GM23338 (cell line): Measurements from ENCODE around the gene YPEL1. TPM values are rescaled to one million over a fixed set of nuclear protein-coding genes. Genes with fewer than 3 reads are reported as not detected.

Experiments used
- ATAC-seq: fragments of 200-7000 bp; cut with Tn5 transposase; 3 replicates; pipeline ENCODE4 v1.9.1; 2020
- DNase-seq: peaks from one replicate; pipeline ENCODE4 v3.0.0-alpha.2; 2015; ENCODE audit warnings: low spot score
- H2AFZ ChIP-seq: fragments of 200-600 bp; sonication (generic); 2 replicates; pipeline ENCODE4 v1.8.0; 2016; ENCODE audit warnings: antibody characterized with exemption, mild to moderate bottlenecking, moderate library complexity
- H3F3A ChIP-seq: fragments of 200-600 bp; sonication (generic); replicated peaks from 2 replicates; pipeline ENCODE4 v1.8.0; 2017; ENCODE audit warnings: antibody characterized with exemption, mixed run types, low read depth
- H3K27ac ChIP-seq: fragments of 200-600 bp; sonication (generic); 2 replicates; pipeline ENCODE4 v1.6.1; 2016; ENCODE audit warnings: low read depth
- H3K27me3 ChIP-seq: fragments of 200-600 bp; sonication (generic); 2 replicates; pipeline ENCODE4 v1.8.0; 2016; ENCODE audit warnings: mild to moderate bottlenecking, mixed run types, moderate library complexity; ENCODE audit not compliant: insufficient read depth
- H3K36me3 ChIP-seq: fragments of 200-600 bp; sonication (generic); 2 replicates; pipeline ENCODE4 v1.8.0; 2016; ENCODE audit warnings: mild to moderate bottlenecking; ENCODE audit not compliant: insufficient read depth
- H3K4me1 ChIP-seq: fragments of 200-600 bp; sonication (generic); 2 replicates; pipeline ENCODE4 v1.8.0; 2016; ENCODE audit warnings: mild to moderate bottlenecking, moderate library complexity; ENCODE audit not compliant: insufficient read depth
- H3K4me2 ChIP-seq: fragments of 200-600 bp; sonication (generic); 2 replicates; pipeline ENCODE4 v1.7.1; 2017; ENCODE audit warnings: mixed run types
- H3K4me3 ChIP-seq: fragments of 200-600 bp; sonication (generic); 2 replicates; pipeline ENCODE4 v1.6.1; 2016; ENCODE audit warnings: mixed run types
- H3K79me2 ChIP-seq: fragments of 200-600 bp; sonication (generic); replicated peaks from 2 replicates; pipeline ENCODE4 v1.8.0; 2017; ENCODE audit warnings: mild to moderate bottlenecking; ENCODE audit not compliant: insufficient read depth
- H3K9me2 ChIP-seq: fragments of 200-600 bp; sonication (generic); 2 replicates; pipeline ENCODE4 v1.8.0; 2017; ENCODE audit not compliant: insufficient read depth
- H4K20me1 ChIP-seq: fragments of 200-600 bp; sonication (generic); replicated peaks from 2 replicates; pipeline ENCODE4 v1.8.0; 2017; ENCODE audit warnings: mild to moderate bottlenecking; ENCODE audit not compliant: insufficient read depth
- H3K27ac Mint-ChIP-seq: 2 replicates; pipeline ENCODE4 v1.8.0; 2020; ENCODE audit warnings: inconsistent platforms, mild to moderate bottlenecking, moderate library complexity, mixed read lengths
- H3K27me3 Mint-ChIP-seq: 3 replicates; pipeline ENCODE4 v1.8.0; 2022; ENCODE audit warnings: low read depth, mild to moderate bottlenecking, moderate library complexity, mixed read lengths, inconsistent platforms; ENCODE audit not compliant: insufficient read depth, poor library complexity
- H3K36me3 Mint-ChIP-seq: 3 replicates; pipeline ENCODE4 v1.8.0; 2021; ENCODE audit warnings: low read depth, mild to moderate bottlenecking, inconsistent platforms, moderate library complexity, mixed read lengths
- H3K4me1 Mint-ChIP-seq: 3 replicates; pipeline ENCODE4 v1.8.0; 2020; ENCODE audit warnings: mild to moderate bottlenecking, inconsistent platforms, mixed read lengths
- H3K4me3 Mint-ChIP-seq: 3 replicates; pipeline ENCODE4 v1.8.0; 2021; ENCODE audit warnings: moderate library complexity, mild to moderate bottlenecking, inconsistent platforms, mixed read lengths
- H3K9me3 Mint-ChIP-seq: 3 replicates; pipeline ENCODE4 v1.8.0; 2020; ENCODE audit warnings: moderate library complexity, mild to moderate bottlenecking, inconsistent platforms, mixed read lengths
- CREB1 ChIP-seq: fragments of 250-450 bp; sonication (Bioruptor Pico); IDR thresholded peaks from 2 replicates; pipeline ENCODE4 v1.5.0; 2020; ENCODE audit warnings: low read depth, mild to moderate bottlenecking, moderate library complexity
- CTCF ChIP-seq, 2 experiments: fragments of 200-600 bp in 1 of 2; sonication (generic) in 1 of 2; conservative IDR thresholded peaks; 2 replicates each; pipeline versions ENCODE4 v1.5.1 to v1.6.1; 2016 to 2017; ENCODE audit warnings: antibody characterized with exemption in 2 of 2, low read depth in 2 of 2, mild to moderate bottlenecking in 2 of 2, moderate library complexity in 1 of 2
- ETS1 ChIP-seq: IDR thresholded peaks from 2 replicates; pipeline ENCODE4 v1.6.1; 2016; ENCODE audit warnings: antibody characterized with exemption
- EZH2 ChIP-seq: fragments of 200-600 bp; sonication (generic); IDR thresholded peaks from one replicate; pipeline ENCODE4 v1.8.0; 2017; ENCODE audit warnings: antibody characterized with exemption, mild to moderate bottlenecking, low read depth; ENCODE audit not compliant: unreplicated experiment
- EZH2phosphoT487 ChIP-seq: fragments of 200-600 bp; sonication (generic); IDR thresholded peaks from one replicate; pipeline ENCODE4 v1.8.1; 2018; ENCODE audit warnings: antibody characterized with exemption; ENCODE audit not compliant: unreplicated experiment
- JUNB ChIP-seq: IDR thresholded peaks from one replicate; pipeline ENCODE4 v1.6.1; 2016; ENCODE audit warnings: antibody characterized with exemption; ENCODE audit not compliant: unreplicated experiment
- NANOG ChIP-seq: IDR thresholded peaks from 2 replicates; pipeline ENCODE4 v1.6.1; 2016; ENCODE audit warnings: antibody characterized with exemption, borderline replicate concordance
- POLR2AphosphoS5 ChIP-seq: IDR thresholded peaks from 2 replicates; pipeline ENCODE4 v1.6.1; 2016; ENCODE audit warnings: antibody characterized with exemption, low read depth
- REST ChIP-seq: IDR thresholded peaks from one replicate; pipeline ENCODE4 v1.6.1; 2018; ENCODE audit warnings: antibody characterized with exemption; ENCODE audit not compliant: unreplicated experiment
- STAT1 ChIP-seq: IDR thresholded peaks from one replicate; pipeline ENCODE4 v1.6.1; 2016; ENCODE audit warnings: antibody characterized with exemption; ENCODE audit not compliant: unreplicated experiment
- ZNF114 ChIP-seq: fragments of 250-450 bp; sonication (Bioruptor Pico); IDR thresholded peaks from 2 replicates; pipeline ENCODE4 v1.5.0; 2020; ENCODE audit warnings: mild to moderate bottlenecking, moderate library complexity
- ZNF331 ChIP-seq: fragments of 250-450 bp; sonication (Bioruptor Pico); IDR thresholded peaks from 2 replicates; pipeline ENCODE4 v1.5.0; 2020; ENCODE audit warnings: low read depth, mild to moderate bottlenecking, moderate library complexity
- ZNF462 ChIP-seq: fragments of 250-450 bp; sonication (Bioruptor Pico); IDR thresholded peaks from 2 replicates; pipeline ENCODE4 v1.5.0; 2020; ENCODE audit warnings: mild to moderate bottlenecking, moderate library complexity
- polyA plus RNA-seq: library from polyadenylated mRNA; unstranded; fragments of >200 nt; fragmentation: Nextera tagmentation; extraction: Ambion mirVana; gene quantifications from 2 replicates; pipeline ENCODE4 v1.2.1, GENCODE V29; 2016
- total RNA-seq: library from RNA; depleted of rRNA; stranded (reverse); fragments of >200 nt; shearing (Covaris generic); gene quantifications from 2 replicates; pipeline ENCODE4 v1.2.3, GENCODE V29; 2014

The YPEL1 gene
- total and polyA plus RNA-seq, 2 experiments from 2014 or later = 4.4 to 6.0 TPM

- Histone ChIP-seq H3K4me2 (no peak overlapping the region), H3K4me1 (no peaks in the 10 kb centered on the region), H2AFZ (no peak overlapping the region), H3K79me2 (no peaks in the 10 kb centered on the region), H3K36me3 (0 out of 2 replicates have a peak, but pooled peaks cover 4% of the 10 kb centered on the region), H3K9me2 (no peaks in the 10 kb centered on the region), H3K4me3 (no peak overlapping the region), H3K27me3 (no peaks in the 10 kb centered on the region), H4K20me1 (peaks cover 9% of the 10 kb centered on the region; the same call in 1 of the 2 replicates), H3F3A (no peaks in the 10 kb centered on the region), H3K27ac (no peak overlapping the region)
- ATAC-seq (no peak), DNase-seq (no peak)
- no peaks in the 10 kb centered on the region for H3K9me3 Mint-ChIP-seq
- TF ChIP-seq JUNB = no peak
- no peak for TF ChIP-seq ZNF462 (CRISPR knock-in tag)
- TF ChIP-seq NANOG = no peak
- TF ChIP-seq EZH2 = no peak
- no peak for TF ChIP-seq ETS1
- TF ChIP-seq STAT1 = no peak
- no peak for TF ChIP-seq ZNF114 (CRISPR knock-in tag)
- no peak for TF ChIP-seq POLR2AphosphoS5
- TF ChIP-seq ZNF331 (CRISPR knock-in tag) = no peak
- TF ChIP-seq CREB1 (CRISPR knock-in tag) = no peak
- TF ChIP-seq EZH2phosphoT487 = no peak
- TF ChIP-seq CTCF (conservative IDR thresholded peaks at IDR 0.05; ENCODE audit: low read depth in 2 of 2) = no peak
- TF ChIP-seq REST = no peak
- no peak overlapping the region for H3K4me3 Mint-ChIP-seq
- no peak overlapping the region for H3K27ac Mint-ChIP-seq
- H3K36me3 Mint-ChIP-seq = peaks cover 18% of the 10 kb centered on the region
- H3K27me3 Mint-ChIP-seq = peaks cover 9% of the 10 kb centered on the region
- no peaks in the 10 kb centered on the region for H3K4me1 Mint-ChIP-seq
These were observed 47.3 kb downstream of the YPEL1 start for GRCh38 chr22:21688341-21688705.
